MM.1S (cell line): ENCODE measurements around the gene KDM3A.

Source experiments
- DNase-seq: peaks from one replicate; pipeline ENCODE4 v3.0.0-alpha.2; 2015
- H2AFZ ChIP-seq: fragments of 300-600 bp; sonication (generic); 2 replicates; pipeline ENCODE4 v1.6.0; 2016; ENCODE audit warnings: antibody characterized with exemption, low read length
- H3F3A ChIP-seq: fragments of 300-600 bp; sonication (generic); 2 replicates; pipeline ENCODE4 v1.6.1; 2016; ENCODE audit warnings: mild to moderate bottlenecking, antibody characterized with exemption, low read length, moderate library complexity, mixed read lengths; ENCODE audit not compliant: insufficient read depth
- H3K27ac ChIP-seq: fragments of 300-600 bp; sonication (generic); 2 replicates; pipeline ENCODE4 v1.5.1; 2016; ENCODE audit warnings: mild to moderate bottlenecking, low read length
- H3K27me3 ChIP-seq: fragments of 300-600 bp; sonication (generic); replicated peaks from 2 replicates; pipeline ENCODE4 v1.6.0; 2016; ENCODE audit warnings: low read length; ENCODE audit not compliant: insufficient read depth
- H3K36me3 ChIP-seq: fragments of 300-600 bp; sonication (generic); replicated peaks from 2 replicates; pipeline ENCODE4 v1.6.1; 2016; ENCODE audit warnings: mild to moderate bottlenecking, low read length, mixed read lengths; ENCODE audit not compliant: insufficient read depth
- H3K4me1 ChIP-seq: fragments of 300-600 bp; sonication (generic); 2 replicates; pipeline ENCODE4 v1.6.1; 2016; ENCODE audit warnings: low read length, mixed read lengths
- H3K4me2 ChIP-seq: fragments of 300-600 bp; sonication (generic); 2 replicates; pipeline ENCODE4 v1.6.0; 2016; ENCODE audit warnings: low read depth, low read length
- H3K4me3 ChIP-seq: fragments of 300-600 bp; sonication (generic); 2 replicates; pipeline ENCODE4 v1.5.1; 2016; ENCODE audit warnings: low read length, mixed read lengths
- H3K79me2 ChIP-seq: fragments of 300-600 bp; sonication (generic); 2 replicates; pipeline ENCODE4 v1.6.1; 2016; ENCODE audit warnings: mixed run types, low read length, mixed read lengths
- H3K9ac ChIP-seq: fragments of 300-600 bp; sonication (generic); 2 replicates; pipeline ENCODE4 v1.6.1; 2016; ENCODE audit warnings: low read length, mixed read lengths
- H3K9me2 ChIP-seq: fragments of 300-600 bp; sonication (generic); replicated peaks from 2 replicates; pipeline ENCODE4 v1.6.1; 2016; ENCODE audit warnings: mild to moderate bottlenecking, low read length, mixed read lengths; ENCODE audit not compliant: insufficient read depth
- H3K9me3 ChIP-seq: fragments of 300-600 bp; sonication (generic); replicated peaks from 2 replicates; pipeline ENCODE4 v1.6.1; 2016; ENCODE audit warnings: mild to moderate bottlenecking, low read length, mixed read lengths; ENCODE audit not compliant: insufficient read depth
- H4K20me1 ChIP-seq: fragments of 300-600 bp; sonication (generic); 2 replicates; pipeline ENCODE4 v1.6.1; 2016; ENCODE audit warnings: mild to moderate bottlenecking, low read length, moderate library complexity, mixed read lengths; ENCODE audit not compliant: insufficient read depth
- EZH2 ChIP-seq: fragments of 300-600 bp; sonication (generic); optimal IDR thresholded peaks from 2 replicates; pipeline ENCODE3; 2017; ENCODE audit warnings: low read depth, mild to moderate bottlenecking, antibody characterized with exemption, low read length, mixed read lengths
- EZH2phosphoT487 ChIP-seq: fragments of 300-600 bp; sonication (generic); IDR thresholded peaks from 2 replicates; pipeline ENCODE4 v1.6.1; 2018; ENCODE audit warnings: antibody characterized with exemption, low read length
- TF ChIP-seq, protein P1 (sequence below): fragments of 300-600 bp; sonication (generic); IDR thresholded peaks from 2 replicates; pipeline ENCODE4 v1.5.1; 2016; ENCODE audit warnings: antibody characterized with exemption, low read length, mixed read lengths

Gene KDM3A

DNA sequence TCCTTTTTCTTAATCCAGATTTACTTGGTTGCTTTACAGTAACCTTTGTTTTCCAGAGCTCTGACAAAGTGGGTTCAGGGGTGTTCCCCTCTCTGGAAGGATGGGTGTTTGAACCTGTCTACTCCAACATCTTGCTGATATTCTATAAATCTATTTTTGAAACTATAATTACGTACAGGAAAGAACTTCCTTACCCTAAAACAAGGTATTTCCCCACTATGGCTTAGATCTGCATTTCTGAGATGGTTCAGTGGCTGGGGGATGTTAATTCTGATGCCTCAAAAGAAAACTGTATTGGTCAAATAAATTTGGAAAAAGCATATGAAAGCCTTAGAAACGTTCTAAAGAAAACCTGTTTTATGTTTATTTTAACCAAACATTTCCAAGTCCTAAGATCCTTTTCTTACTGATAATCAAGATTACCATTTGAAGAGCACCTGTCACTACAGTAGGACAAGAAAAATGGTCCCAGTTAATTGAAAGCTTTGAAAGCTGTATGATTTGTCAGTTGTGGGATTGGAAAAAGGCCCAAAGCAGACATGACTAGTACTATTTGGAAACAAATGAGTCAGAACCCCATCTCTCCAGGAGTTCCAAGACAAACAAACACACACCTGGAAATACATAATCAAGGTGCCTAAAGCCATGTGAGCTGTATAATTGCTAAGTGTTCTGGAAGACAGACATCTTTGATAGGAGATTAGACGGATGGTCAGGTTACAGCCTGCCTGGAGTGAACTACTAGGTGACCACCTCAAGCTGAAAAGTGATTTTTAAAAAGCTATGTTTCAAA lies 57.5 kb downstream of the KDM3A start:
- no peak for DNase-seq

DNA sequence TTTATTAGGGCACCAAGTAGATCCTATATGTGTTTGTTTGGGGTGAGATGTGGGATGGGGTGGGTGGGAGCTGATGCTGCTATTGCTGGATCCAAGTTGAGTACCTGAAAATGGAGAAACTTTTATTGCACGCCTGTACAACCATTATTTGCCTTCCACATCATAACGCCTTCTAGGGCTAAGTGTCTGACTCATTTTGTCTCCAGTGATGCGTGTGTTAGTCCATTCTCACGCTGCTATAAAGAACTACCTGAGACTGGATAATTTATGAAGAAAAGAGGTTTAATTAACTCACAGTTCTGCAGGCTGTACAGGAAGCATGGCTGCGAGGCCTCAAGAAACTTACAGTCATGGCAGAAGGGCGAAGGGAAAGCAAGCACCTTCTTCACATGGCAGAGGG lies 58.2 kb downstream of the KDM3A start:
- Histone ChIP-seq H3K4me1 (peaks cover 16% of the 10 kb centered on the region), H3K79me2 (0 out of 2 replicates have a peak, but pooled peaks cover 3% of the 10 kb centered on the region), H3K27ac (no peak overlapping the region), H3K36me3 (peaks cover 13% of the 10 kb centered on the region), H3K4me3 (no peak overlapping the region), H2AFZ (no peak overlapping the region), H3K9ac (no peak overlapping the region), H3K9me3 (no peaks in the 10 kb centered on the region), H3K4me2 (no peak overlapping the region), H3F3A (0 out of 2 replicates have a peak, but pooled peaks cover 3% of the 10 kb centered on the region), H4K20me1 (no peaks in the 10 kb centered on the region), H3K9me2 (no peaks in the 10 kb centered on the region), H3K27me3 (no peaks in the 10 kb centered on the region)
- DNase-seq, result no peak
- TF ChIP-seq EZH2 (no peak), EZH2phosphoT487 (no peak)
- TF ChIP-seq, protein P1, sequence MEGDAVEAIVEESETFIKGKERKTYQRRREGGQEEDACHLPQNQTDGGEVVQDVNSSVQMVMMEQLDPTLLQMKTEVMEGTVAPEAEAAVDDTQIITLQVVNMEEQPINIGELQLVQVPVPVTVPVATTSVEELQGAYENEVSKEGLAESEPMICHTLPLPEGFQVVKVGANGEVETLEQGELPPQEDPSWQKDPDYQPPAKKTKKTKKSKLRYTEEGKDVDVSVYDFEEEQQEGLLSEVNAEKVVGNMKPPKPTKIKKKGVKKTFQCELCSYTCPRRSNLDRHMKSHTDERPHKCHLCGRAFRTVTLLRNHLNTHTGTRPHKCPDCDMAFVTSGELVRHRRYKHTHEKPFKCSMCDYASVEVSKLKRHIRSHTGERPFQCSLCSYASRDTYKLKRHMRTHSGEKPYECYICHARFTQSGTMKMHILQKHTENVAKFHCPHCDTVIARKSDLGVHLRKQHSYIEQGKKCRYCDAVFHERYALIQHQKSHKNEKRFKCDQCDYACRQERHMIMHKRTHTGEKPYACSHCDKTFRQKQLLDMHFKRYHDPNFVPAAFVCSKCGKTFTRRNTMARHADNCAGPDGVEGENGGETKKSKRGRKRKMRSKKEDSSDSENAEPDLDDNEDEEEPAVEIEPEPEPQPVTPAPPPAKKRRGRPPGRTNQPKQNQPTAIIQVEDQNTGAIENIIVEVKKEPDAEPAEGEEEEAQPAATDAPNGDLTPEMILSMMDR, result no peak

More for the DNA sequence above, 57.5 kb downstream of the KDM3A start:
- Histone ChIP-seq H3K36me3 (peaks cover 13% of the 10 kb centered on the region), H2AFZ (no peak overlapping the region), H3K27ac (no peak overlapping the region), H3K4me3 (no peak overlapping the region), H4K20me1 (no peaks in the 10 kb centered on the region), H3F3A (0 out of 2 replicates have a peak, but pooled peaks cover 3% of the 10 kb centered on the region), H3K4me1 (peaks cover 20% of the 10 kb centered on the region), H3K9me2 (no peaks in the 10 kb centered on the region), H3K9me3 (no peaks in the 10 kb centered on the region), H3K27me3 (no peaks in the 10 kb centered on the region), H3K9ac (no peak overlapping the region), H3K79me2 (0 out of 2 replicates have a peak, but pooled peaks cover 3% of the 10 kb centered on the region), H3K4me2 (no peak overlapping the region)
- TF ChIP-seq EZH2 (no peak), EZH2phosphoT487 (no peak)
- TF ChIP-seq, protein P1, result no peak

GRCh38 chr2:86500325-86501083 lies 59.3 kb downstream of the KDM3A start:
- Histone ChIP-seq H2AFZ (no peak overlapping the region), H3K27ac (no peak overlapping the region), H3K9me3 (no peaks in the 10 kb centered on the region), H3K4me2 (no peak overlapping the region), H3K9me2 (no peaks in the 10 kb centered on the region), H3F3A (0 out of 2 replicates have a peak, but pooled peaks cover 3% of the 10 kb centered on the region), H3K36me3 (peaks cover 13% of the 10 kb centered on the region), H3K9ac (no peak overlapping the region), H3K4me1 (peaks cover 12% of the 10 kb centered on the region), H3K79me2 (0 out of 2 replicates have a peak, but pooled peaks cover 3% of the 10 kb centered on the region), H3K4me3 (no peak overlapping the region), H4K20me1 (no peaks in the 10 kb centered on the region), H3K27me3 (no peaks in the 10 kb centered on the region)
- no peak for DNase-seq
- TF ChIP-seq EZH2phosphoT487 (no peak), EZH2 (no peak)
- TF ChIP-seq, protein P1, result no peak
